Transverse colon (tissue), 3 donors: ENCODE measurements around the gene ELF2.

Experiments used
- CTCF ChIP-seq, 5 experiments: fragments of 200-600 bp in 3 of 5; fragments of 450-650 bp in 2 of 5; sonication (generic) in 3 of 5; IDR thresholded peaks; 1 replicate in 2 of 5; 2 replicates in 3 of 5; pipeline ENCODE4 v1.5.1; 2016 to 2017; ENCODE audit warnings: antibody characterized with exemption in 5 of 5, inconsistent platforms in 3 of 5, mild to moderate bottlenecking in 2 of 5, moderate library complexity in 1 of 5
- POLR2A ChIP-seq: fragments of 450-650 bp; IDR thresholded peaks from one replicate; pipeline ENCODE4 v1.6.1; 2016; ENCODE audit warnings: antibody characterized with exemption, mild to moderate bottlenecking, moderate library complexity

- peak; percentile 34 for TF ChIP-seq POLR2A
- no peak for TF ChIP-seq CTCF (IDR thresholded peaks at IDR 0.05)
Observed at GRCh38 chr4:139011225-139011950, 165.6 kb downstream of the ELF2 start.
